Central memory CD8-positive, alpha-beta T cell (primary cell): ENCODE results near the gene RPL31.

Experiments used
- ATAC-seq: fragments of 150-1000 bp; cut with Tn5 transposase; replicated peaks from 2 replicates; pipeline ENCODE4 v1.10.0; 2022; ENCODE audit warnings: mild to moderate bottlenecking, moderate FRiP score, moderate number of reproducible peaks; ENCODE audit not compliant: poor library complexity, severe bottlenecking; ENCODE audit errors: extremely low read depth
- DNase-seq, 2 donors: peaks; one replicate each; pipeline ENCODE4 v3.0.0; 2021; ENCODE audit warnings: low spot score in 2 of 2
- H3K27ac Mint-ChIP-seq: one replicate; pipeline ENCODE4 v1.8.0; 2022; ENCODE audit warnings: low read depth, mild to moderate bottlenecking, moderate library complexity, mixed read lengths
- H3K27me3 Mint-ChIP-seq: one replicate; pipeline ENCODE4 v1.8.0; 2022; ENCODE audit warnings: mixed read lengths
- H3K36me3 Mint-ChIP-seq: one replicate; pipeline ENCODE4 v1.8.0; 2022; ENCODE audit warnings: mild to moderate bottlenecking, moderate library complexity, mixed read lengths; ENCODE audit not compliant: insufficient read depth
- H3K4me1 Mint-ChIP-seq: one replicate; pipeline ENCODE4 v1.8.0; 2022; ENCODE audit warnings: mixed read lengths
- H3K4me3 Mint-ChIP-seq: one replicate; pipeline ENCODE4 v1.8.0; 2022; ENCODE audit warnings: mild to moderate bottlenecking, moderate library complexity, mixed read lengths
- H3K9me3 Mint-ChIP-seq: one replicate; pipeline ENCODE4 v1.8.0; 2022; ENCODE audit warnings: mixed read lengths

RPL31 gene

GRCh38 chr2:101026923-101027469 lies 24.9 kb downstream of the RPL31 start:
- H3K36me3 Mint-ChIP-seq = peaks cover 2% of the 10 kb centered on the region
- H3K4me1 Mint-ChIP-seq = no peaks in the 10 kb centered on the region
- no peak overlapping the region for H3K27ac Mint-ChIP-seq
- DNase-seq = no peak
- H3K27me3 Mint-ChIP-seq = peaks cover 4% of the 10 kb centered on the region
- H3K9me3 Mint-ChIP-seq = no peaks in the 10 kb centered on the region
- no peak overlapping the region for H3K4me3 Mint-ChIP-seq
- no peak for ATAC-seq

- ATAC-seq (no peak), DNase-seq (no peak)
- H3K4me3 Mint-ChIP-seq = no peak overlapping the region
- H3K27ac Mint-ChIP-seq = no peak overlapping the region
- H3K9me3 Mint-ChIP-seq = no peaks in the 10 kb centered on the region
- peaks cover 12% of the 10 kb centered on the region for H3K27me3 Mint-ChIP-seq
- H3K36me3 Mint-ChIP-seq = peaks cover 2% of the 10 kb centered on the region
- no peaks in the 10 kb centered on the region for H3K4me1 Mint-ChIP-seq
Measured at GRCh38 chr2:101027852-101028251, 25.8 kb downstream of the RPL31 start.

GRCh38 chr2:101030866-101031554 lies 28.9 kb downstream of the RPL31 start:
- ATAC-seq (peak; percentile 36), DNase-seq (no peak)
- H3K27me3 Mint-ChIP-seq = peaks cover 38% of the 10 kb centered on the region
- no peak overlapping the region for H3K4me3 Mint-ChIP-seq
- no peaks in the 10 kb centered on the region for H3K4me1 Mint-ChIP-seq
- H3K27ac Mint-ChIP-seq = no peak overlapping the region
- H3K36me3 Mint-ChIP-seq = no peaks in the 10 kb centered on the region
- H3K9me3 Mint-ChIP-seq = no peaks in the 10 kb centered on the region

- peaks cover 40% of the 10 kb centered on the region for H3K27me3 Mint-ChIP-seq
- no peak overlapping the region for H3K4me3 Mint-ChIP-seq
- DNase-seq = no peak
- no peaks in the 10 kb centered on the region for H3K36me3 Mint-ChIP-seq
- H3K9me3 Mint-ChIP-seq = no peaks in the 10 kb centered on the region
- H3K27ac Mint-ChIP-seq = no peak overlapping the region
- H3K4me1 Mint-ChIP-seq = no peaks in the 10 kb centered on the region
- no peak for ATAC-seq
Measured at GRCh38 chr2:101032084-101032776, 30.1 kb downstream of the RPL31 start.

GRCh38 chr2:101036562-101036961 lies 34.5 kb downstream of the RPL31 start:
- no peaks in the 10 kb centered on the region for H3K36me3 Mint-ChIP-seq
- H3K27me3 Mint-ChIP-seq = peaks cover 40% of the 10 kb centered on the region
- no peaks in the 10 kb centered on the region for H3K9me3 Mint-ChIP-seq
- H3K4me3 Mint-ChIP-seq = no peak overlapping the region
- DNase-seq = no peak
- no peak for ATAC-seq
- H3K4me1 Mint-ChIP-seq = no peaks in the 10 kb centered on the region
- no peak overlapping the region for H3K27ac Mint-ChIP-seq

- H3K36me3 Mint-ChIP-seq = no peaks in the 10 kb centered on the region
- ATAC-seq (no peak), DNase-seq (no peak)
- no peaks in the 10 kb centered on the region for H3K9me3 Mint-ChIP-seq
- H3K4me3 Mint-ChIP-seq = no peak overlapping the region
- no peak overlapping the region for H3K27ac Mint-ChIP-seq
- peaks cover 34% of the 10 kb centered on the region for H3K27me3 Mint-ChIP-seq
- no peaks in the 10 kb centered on the region for H3K4me1 Mint-ChIP-seq
Measured at GRCh38 chr2:101037161-101037755, 35.2 kb downstream of the RPL31 start.

- no peak overlapping the region for H3K27ac Mint-ChIP-seq
- DNase-seq (no peak), ATAC-seq (no peak)
- H3K4me3 Mint-ChIP-seq = no peak overlapping the region
- H3K27me3 Mint-ChIP-seq = peaks cover 28% of the 10 kb centered on the region
- H3K4me1 Mint-ChIP-seq = no peaks in the 10 kb centered on the region
- H3K9me3 Mint-ChIP-seq = no peaks in the 10 kb centered on the region
- H3K36me3 Mint-ChIP-seq = no peaks in the 10 kb centered on the region
Measured at GRCh38 chr2:101038455-101039255, 36.6 kb downstream of the RPL31 start.

- H3K9me3 Mint-ChIP-seq = no peaks in the 10 kb centered on the region
- H3K27ac Mint-ChIP-seq = no peak overlapping the region
- ATAC-seq (no peak), DNase-seq (no peak)
- H3K4me3 Mint-ChIP-seq = no peak overlapping the region
- H3K27me3 Mint-ChIP-seq = peaks cover 27% of the 10 kb centered on the region
- no peaks in the 10 kb centered on the region for H3K36me3 Mint-ChIP-seq
- H3K4me1 Mint-ChIP-seq = no peaks in the 10 kb centered on the region
Measured at GRCh38 chr2:101040072-101040471, 38.0 kb downstream of the RPL31 start.

- H3K4me3 Mint-ChIP-seq = no peak overlapping the region
- H3K27me3 Mint-ChIP-seq = peaks cover 30% of the 10 kb centered on the region
- H3K36me3 Mint-ChIP-seq = no peaks in the 10 kb centered on the region
- H3K27ac Mint-ChIP-seq = no peak overlapping the region
- DNase-seq (no peak), ATAC-seq (no peak)
- H3K4me1 Mint-ChIP-seq = no peaks in the 10 kb centered on the region
- no peaks in the 10 kb centered on the region for H3K9me3 Mint-ChIP-seq
Measured at GRCh38 chr2:101040761-101041160, 38.7 kb downstream of the RPL31 start.

- no peak for ATAC-seq
- no peak overlapping the region for H3K4me3 Mint-ChIP-seq
- H3K27ac Mint-ChIP-seq = no peak overlapping the region
- no peak for DNase-seq
- no peaks in the 10 kb centered on the region for H3K36me3 Mint-ChIP-seq
- H3K27me3 Mint-ChIP-seq = peaks cover 25% of the 10 kb centered on the region
- H3K9me3 Mint-ChIP-seq = no peaks in the 10 kb centered on the region
- no peaks in the 10 kb centered on the region for H3K4me1 Mint-ChIP-seq
Measured at GRCh38 chr2:101041413-101041812, 39.3 kb downstream of the RPL31 start.

GRCh38 chr2:101045330-101045729 lies 43.2 kb downstream of the RPL31 start:
- Mint-ChIP-seq H3K27me3 (peaks cover 25% of the 10 kb centered on the region), H3K4me1 (no peaks in the 10 kb centered on the region), H3K27ac (no peak overlapping the region), H3K36me3 (no peaks in the 10 kb centered on the region), H3K9me3 (no peaks in the 10 kb centered on the region), H3K4me3 (no peak overlapping the region)
- ATAC-seq (no peak), DNase-seq (no peak)

GRCh38 chr2:101047075-101047766 lies 45.1 kb downstream of the RPL31 start:
- H3K27me3 Mint-ChIP-seq = peaks cover 25% of the 10 kb centered on the region
- no peak overlapping the region for H3K4me3 Mint-ChIP-seq
- no peaks in the 10 kb centered on the region for H3K4me1 Mint-ChIP-seq
- H3K27ac Mint-ChIP-seq = no peak overlapping the region
- ATAC-seq (no peak), DNase-seq (no peak)
- no peaks in the 10 kb centered on the region for H3K36me3 Mint-ChIP-seq
- no peaks in the 10 kb centered on the region for H3K9me3 Mint-ChIP-seq
